Psoas muscle (tissue), 8 donors: Measurements from ENCODE around the gene SYT7. TPM values are rescaled to one million over a fixed set of nuclear protein-coding genes. Genes with fewer than 3 reads are reported as not detected.

Experiments used
- ATAC-seq, 4 donors: fragments of 200-7000 bp; cut with Tn5 transposase; one replicate each; pipeline ENCODE4 v1.9.1; 2020; ENCODE audit warnings: moderate library complexity in 3 of 4, mild to moderate bottlenecking in 2 of 4
- DNase-seq, 2 donors: peaks; one replicate each; pipeline ENCODE4 v3.0.0-alpha.2; 2020
- H3K27ac ChIP-seq: fragments of 200-600 bp; one replicate; pipeline ENCODE4 v1.8.0; 2022
- H3K27me3 ChIP-seq, 3 donors: fragments of 200-600 bp in 1 of 3; one replicate each; pipeline versions ENCODE4 v1.6.1 to v1.8.0; 2013 to 2022; ENCODE audit warnings: low read length in 2 of 3, mild to moderate bottlenecking in 2 of 3, moderate library complexity in 1 of 3; ENCODE audit not compliant: insufficient read depth in 3 of 3
- H3K36me3 ChIP-seq, 2 donors: fragments of 200-600 bp in 1 of 2; one replicate each; pipeline versions ENCODE4 v1.6.1 to v1.8.0; 2013 to 2022; ENCODE audit warnings: low read depth in 1 of 2, mild to moderate bottlenecking in 1 of 2, moderate library complexity in 1 of 2; ENCODE audit not compliant: insufficient read depth in 1 of 2
- H3K4me1 ChIP-seq: fragments of 200-600 bp; one replicate; pipeline ENCODE4 v1.8.0; 2022
- H3K4me3 ChIP-seq: fragments of 200-600 bp; one replicate; pipeline ENCODE4 v1.8.0; 2022; ENCODE audit warnings: mild to moderate bottlenecking
- H3K9me3 ChIP-seq: fragments of 200-600 bp; one replicate; pipeline ENCODE4 v1.8.0; 2022
- WGBS, 3 donors: extraction: QIAGEN DNeasy Blood & Tissue Kit; methylation state at CpG; one replicate each; pipeline versions ENCODE4 v1.1.6 to v1.1.7; 2013; 5-methylcytosine and 5-hydroxymethylcytosine counted together
- intact Hi-C, 2 donors: fragments of 100-400 bp; cut with DNase I; formaldehyde crosslinking; loops; one replicate each; pipeline versions ENCODE4 v1.11.0 to v1.14.2; 2022
- polyA plus RNA-seq, 3 donors: library from polyadenylated mRNA; stranded (reverse); fragments of 200-250 nt; gene quantifications; one replicate each; pipeline ENCODE4 v1.2.3, GENCODE V29; 2013
- total RNA-seq, 4 donors: library from RNA; stranded (reverse); fragmentation: NEBNext Ultra II Directional in 2 of 4; extraction: Animal tissue kit (Norgen Biotek cat#: 25700) in 2 of 4; gene quantifications; one replicate each; pipeline versions ENCODE4 v1.2.1 to v1.2.4, GENCODE V29; 2021 to 2023
- TF ChIP-seq, protein P1 (sequence below): fragments of 200-600 bp; IDR thresholded peaks from one replicate; pipeline ENCODE4 v1.8.0; 2022; ENCODE audit warnings: antibody characterized with exemption
- donor health status: healthy with polysubstance abuse.
- donor health status: DM: no; HTN: no; CAD: no; lungs with moderate emphysema.
- donor health status: Bipolar disorder and iron deficiency.
- donor health status: healthy.
- donor health status: DM: yes; HTN: yes; CAD: no.
- donor health status: DM: no; HTN: no; CAD: no.
- donor health status: DM: no; HTN: no; CAD: no.
- donor health status: DM: yes; HTN: yes; CAD: no.

The SYT7 gene
- total and polyA plus RNA-seq, 7 donors, result 0.96 to 3.5 (median 2.1) TPM

DNA sequence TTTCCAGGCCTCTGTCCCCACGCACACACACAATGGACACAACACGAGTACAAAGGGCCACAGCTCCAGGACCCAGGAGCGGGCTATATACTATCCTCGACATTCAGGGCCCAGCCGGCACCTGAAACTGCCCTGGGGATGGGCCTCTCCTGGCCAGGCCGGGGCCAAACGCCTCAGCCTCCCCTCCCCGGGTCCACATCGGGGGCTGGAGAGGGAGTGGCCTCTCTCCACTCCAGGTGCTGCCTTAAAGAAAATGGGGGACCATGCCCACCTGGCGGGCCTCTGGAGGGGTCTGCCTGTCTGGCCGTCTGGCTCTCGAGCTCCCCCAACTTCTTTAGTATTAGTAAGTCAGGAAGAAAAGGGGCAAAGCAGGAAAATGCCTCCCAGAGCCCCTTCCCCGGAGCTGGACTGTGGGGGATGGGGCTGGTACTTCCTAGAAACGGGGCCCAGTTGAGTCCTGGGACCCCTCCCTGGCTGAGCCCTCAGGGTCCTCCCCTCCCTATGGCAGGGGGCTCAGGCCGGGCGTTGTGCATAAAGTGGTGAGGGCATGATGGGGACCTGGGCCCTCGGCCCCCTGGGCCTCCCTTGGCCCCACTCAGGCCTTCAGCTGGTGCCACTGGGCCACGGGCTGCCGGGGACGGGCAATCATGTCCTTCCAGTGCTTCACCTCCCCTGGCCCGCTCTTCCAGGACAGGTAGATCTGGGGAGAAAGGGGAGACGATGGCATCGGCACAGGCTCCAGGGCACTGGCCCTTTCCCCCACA, 62.7 kb downstream of the SYT7 start:
- Histone ChIP-seq H3K9me3 (no peaks in the 10 kb centered on the region), H3K27me3 (no peaks in the 10 kb centered on the region), H3K4me1 (no peaks in the 10 kb centered on the region), H3K4me3 (no peak overlapping the region), H3K27ac (no peak overlapping the region), H3K36me3 (no peaks in the 10 kb centered on the region)
- no peak for DNase-seq
- no peak for ATAC-seq
- intact Hi-C loops, result loop anchor here in 1 of 2 donors (1.0 kb wide), 1 partner anchor 71 kb away; no protein-coding TSS in a partner anchor
- TF ChIP-seq, protein P1, sequence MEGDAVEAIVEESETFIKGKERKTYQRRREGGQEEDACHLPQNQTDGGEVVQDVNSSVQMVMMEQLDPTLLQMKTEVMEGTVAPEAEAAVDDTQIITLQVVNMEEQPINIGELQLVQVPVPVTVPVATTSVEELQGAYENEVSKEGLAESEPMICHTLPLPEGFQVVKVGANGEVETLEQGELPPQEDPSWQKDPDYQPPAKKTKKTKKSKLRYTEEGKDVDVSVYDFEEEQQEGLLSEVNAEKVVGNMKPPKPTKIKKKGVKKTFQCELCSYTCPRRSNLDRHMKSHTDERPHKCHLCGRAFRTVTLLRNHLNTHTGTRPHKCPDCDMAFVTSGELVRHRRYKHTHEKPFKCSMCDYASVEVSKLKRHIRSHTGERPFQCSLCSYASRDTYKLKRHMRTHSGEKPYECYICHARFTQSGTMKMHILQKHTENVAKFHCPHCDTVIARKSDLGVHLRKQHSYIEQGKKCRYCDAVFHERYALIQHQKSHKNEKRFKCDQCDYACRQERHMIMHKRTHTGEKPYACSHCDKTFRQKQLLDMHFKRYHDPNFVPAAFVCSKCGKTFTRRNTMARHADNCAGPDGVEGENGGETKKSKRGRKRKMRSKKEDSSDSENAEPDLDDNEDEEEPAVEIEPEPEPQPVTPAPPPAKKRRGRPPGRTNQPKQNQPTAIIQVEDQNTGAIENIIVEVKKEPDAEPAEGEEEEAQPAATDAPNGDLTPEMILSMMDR, result no peak
- 88 to 91% (median 89%) methylated on average over 20 to 23 of the region's 23 CpGs for WGBS, 3 donors

DNA sequence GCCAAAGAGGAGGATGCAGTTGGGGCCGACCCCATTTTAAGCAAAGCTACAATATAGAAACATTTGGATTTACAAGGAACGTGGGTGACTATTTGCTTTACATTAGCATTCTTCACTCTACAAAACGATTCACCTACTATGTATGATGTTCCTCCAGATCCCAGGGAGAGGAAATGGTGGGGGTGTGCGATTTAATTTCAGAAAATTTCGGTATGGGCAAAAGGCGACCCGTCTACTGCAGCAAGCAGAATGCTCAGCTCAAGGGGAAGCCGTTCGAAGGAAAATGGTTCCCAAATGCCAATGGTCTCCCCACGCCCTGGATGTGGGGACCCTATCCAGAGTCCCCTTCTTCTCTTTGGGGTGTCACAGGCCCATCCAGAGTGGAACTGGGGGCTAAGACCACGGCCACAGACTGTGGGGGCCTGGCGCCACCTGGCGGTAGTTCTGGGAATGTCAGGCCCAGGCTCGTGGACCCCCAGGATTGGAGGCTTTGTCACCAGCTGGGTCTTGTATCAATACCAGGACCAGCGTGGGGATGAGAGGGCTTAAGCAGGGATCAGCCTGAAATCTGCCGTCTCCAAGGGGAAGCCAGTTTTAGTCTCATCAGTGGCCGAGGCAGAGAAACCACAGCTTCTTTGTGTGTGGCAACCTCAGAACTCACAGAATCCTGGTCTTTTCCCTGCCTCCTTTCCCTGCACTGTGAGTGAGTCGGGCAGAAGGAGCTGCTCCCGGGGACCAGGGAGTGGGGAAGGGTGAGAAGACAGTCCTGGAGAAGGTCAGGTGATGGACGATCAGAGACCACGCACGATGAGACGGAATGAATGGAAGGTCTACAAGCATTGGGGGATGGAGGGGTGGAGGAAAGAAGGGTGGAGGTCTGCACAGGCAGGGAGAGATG, 64.0 kb downstream of the SYT7 start:
- Histone ChIP-seq H3K27ac (no peak overlapping the region), H3K4me3 (no peak overlapping the region), H3K36me3 (no peaks in the 10 kb centered on the region), H3K9me3 (no peaks in the 10 kb centered on the region), H3K4me1 (no peaks in the 10 kb centered on the region), H3K27me3 (peaks cover 0 to 5% (median 2%) of the 10 kb centered on the region in 3 donors)
- peak; percentile 56 to 86 (median 65) for ATAC-seq
- WGBS, 3 donors, result 30 to 31% (median 30%) methylated on average over 23 of the region's 23 CpGs
- peak in 1 of 2 donors; percentile 40 for DNase-seq
- intact Hi-C loops, result loop anchor here (1.0 to 2.0 kb wide), 2 partner anchors 36 to 40 kb away; a partner anchor contains a TSS
- TF ChIP-seq, protein P1, result peak; percentile 97

DNA sequence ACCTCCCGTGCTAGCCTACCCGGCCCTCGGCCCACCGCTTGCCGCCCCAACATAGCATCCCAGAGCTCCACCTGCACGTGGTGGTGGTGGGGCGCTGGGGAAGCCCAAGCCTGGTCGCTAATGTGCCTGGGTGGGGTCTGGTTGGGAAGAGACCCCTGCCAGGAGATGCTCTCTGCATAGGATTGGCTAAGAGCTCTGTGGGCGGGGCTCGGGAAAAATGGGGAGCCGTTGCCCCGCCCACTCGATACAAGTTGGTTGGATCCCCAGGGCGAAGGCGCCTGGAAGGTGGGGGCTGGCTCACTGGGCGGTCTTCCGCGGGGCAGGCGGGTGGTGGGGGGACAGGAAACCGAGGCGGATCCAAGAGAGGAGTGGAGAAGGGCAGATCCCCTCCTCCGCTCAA, 64.7 kb downstream of the SYT7 start:
- TF ChIP-seq, protein P1, result no peak
- ATAC-seq (no peak), DNase-seq (no peak)
- Histone ChIP-seq H3K27me3 (peaks cover 0 to 8% (median 2%) of the 10 kb centered on the region in 3 donors), H3K4me1 (no peaks in the 10 kb centered on the region), H3K4me3 (no peak overlapping the region), H3K27ac (no peak overlapping the region), H3K36me3 (no peaks in the 10 kb centered on the region), H3K9me3 (no peaks in the 10 kb centered on the region)
- intact Hi-C loops, result loop anchor here in 1 of 2 donors (2.0 kb wide), 1 partner anchor 35 kb away; a partner anchor contains a TSS
- 32 to 46% (median 41%) methylated on average over 18 to 22 of the region's 22 CpGs for WGBS, 3 donors

DNA sequence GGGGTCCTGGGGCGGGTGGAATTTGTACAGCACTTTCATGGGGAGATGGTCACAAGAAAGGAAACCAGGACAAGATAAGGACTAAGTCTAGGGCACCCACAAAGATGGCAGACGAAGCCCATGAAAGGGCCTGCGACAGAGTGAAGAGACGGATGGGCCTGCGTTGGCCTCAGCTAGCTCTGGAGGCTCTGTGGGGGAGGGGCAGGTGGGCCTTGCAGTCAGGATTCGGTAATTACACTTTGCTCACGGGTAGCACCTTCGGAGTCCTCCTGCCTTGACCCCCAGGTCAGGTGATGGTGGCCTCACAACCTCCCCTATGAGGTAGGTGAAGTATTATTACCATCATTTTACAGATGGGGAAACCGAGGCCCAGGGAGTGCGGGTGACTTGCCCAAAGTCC, 65.2 kb downstream of the SYT7 start:
- intact Hi-C loops, result loop anchor here (2.0 kb wide), 2 partner anchors 35 to 69 kb away; a partner anchor contains a TSS
- Histone ChIP-seq H3K27ac (no peak overlapping the region), H3K4me3 (no peak overlapping the region), H3K27me3 (peaks cover 0 to 13% (median 2%) of the 10 kb centered on the region in 3 donors), H3K9me3 (no peaks in the 10 kb centered on the region), H3K4me1 (no peaks in the 10 kb centered on the region), H3K36me3 (no peaks in the 10 kb centered on the region)
- ATAC-seq (no peak), DNase-seq (no peak)
- 74 to 81% (median 78%) methylated on average over 10 of the region's 10 CpGs for WGBS, 3 donors
- TF ChIP-seq, protein P1, result no peak
